ENCODE results near the gene SCG3.

GRCh38 chr15:51736751-51737521 is 55.6 kb downstream of the SCG3 start:
- TF ChIP-seq CTCF (IDR thresholded peaks at IDR 0.05) (no peak), EZH2 (IDR thresholded peaks at IDR 0.05; ENCODE audit: borderline replicate concordance, insufficient read depth, low read depth, low read length, poor library complexity, severe bottlenecking) (no peak)
